Camera-type eye (tissue), 1 donor: ENCODE measurements around the gene CCDC192. TPM values are rescaled to one million over a fixed set of nuclear protein-coding genes. Genes with fewer than 3 reads are reported as not detected.

Experiments used
- total RNA-seq: library from RNA; depleted of rRNA; stranded (reverse); fragments of >200 nt; gene quantifications from one replicate; pipeline ENCODE4 v1.2.3, GENCODE V29; 2014

Gene CCDC192
- total RNA-seq = not detected

GRCh38 chr5:127702926-127703561, at the start of gene CCDC192:
TSS of gene CCDC192 (plus strand) at chr5:127703391. CDS start at chr5:127703446, 55 bp downstream.

Other genes with a start within 250 kb of the CCDC192 start
- gene PRRC1, start 185.8 kb upstream of the CCDC192 start, total RNA-seq = 72.5 TPM
- gene CTXN3, start 54.3 kb upstream of the CCDC192 start, total RNA-seq = 4.0 TPM